ENCODE results near the gene ARHGAP25. TPM values are rescaled to one million over a fixed set of nuclear protein-coding genes. Genes with fewer than 3 reads are reported as not detected.

ARHGAP25 gene
- total and polyA plus RNA-seq, 2 of the 4 experiments (the other 2 are of a cell fraction): 0.29 to 0.36 TPM

DNA sequence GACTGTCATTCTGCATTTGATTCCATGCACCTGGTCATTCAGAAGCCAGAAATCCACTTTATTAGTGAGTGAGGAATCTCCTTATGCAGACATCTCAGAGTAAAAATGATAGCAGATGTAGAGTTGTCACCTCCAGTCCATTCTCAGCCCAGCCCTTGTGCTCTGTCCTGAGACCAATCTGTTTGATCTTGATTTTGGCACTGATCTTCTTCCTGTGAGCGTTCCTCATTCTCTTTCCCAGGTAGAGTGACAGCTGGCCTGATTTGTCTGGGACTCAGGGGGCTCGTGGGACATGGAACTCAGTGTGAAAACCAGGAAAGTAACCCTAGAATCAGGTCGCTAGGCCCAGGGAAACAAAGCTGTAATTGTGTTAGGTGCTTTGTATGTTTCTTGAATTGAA lies 8.9 kb downstream of the ARHGAP25 start:
- TF ChIP-seq RCOR1 (IDR thresholded peaks at IDR 0.05; ENCODE audit: insufficient replicate concordance, low read length): no peak
- TF ChIP-seq, protein P1, sequence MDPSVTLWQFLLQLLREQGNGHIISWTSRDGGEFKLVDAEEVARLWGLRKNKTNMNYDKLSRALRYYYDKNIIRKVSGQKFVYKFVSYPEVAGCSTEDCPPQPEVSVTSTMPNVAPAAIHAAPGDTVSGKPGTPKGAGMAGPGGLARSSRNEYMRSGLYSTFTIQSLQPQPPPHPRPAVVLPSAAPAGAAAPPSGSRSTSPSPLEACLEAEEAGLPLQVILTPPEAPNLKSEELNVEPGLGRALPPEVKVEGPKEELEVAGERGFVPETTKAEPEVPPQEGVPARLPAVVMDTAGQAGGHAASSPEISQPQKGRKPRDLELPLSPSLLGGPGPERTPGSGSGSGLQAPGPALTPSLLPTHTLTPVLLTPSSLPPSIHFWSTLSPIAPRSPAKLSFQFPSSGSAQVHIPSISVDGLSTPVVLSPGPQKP (IDR thresholded peaks at IDR 0.05; ENCODE audit: borderline replicate concordance, low read depth, low read length): no peak
- no peak for TF ChIP-seq RFX5 (IDR thresholded peaks at IDR 0.05; ENCODE audit: low read depth, low read length)
- TF ChIP-seq MAZ (IDR thresholded peaks at IDR 0.05; ENCODE audit: borderline replicate concordance, low read depth, low read length): no peak
- no peak for TF ChIP-seq MAFK (IDR thresholded peaks at IDR 0.05; ENCODE audit: low read depth, low read length)
- no peak for TF ChIP-seq CEBPB (IDR thresholded peaks at IDR 0.05; ENCODE audit: low read depth, low read length)
- TF ChIP-seq, protein P2, sequence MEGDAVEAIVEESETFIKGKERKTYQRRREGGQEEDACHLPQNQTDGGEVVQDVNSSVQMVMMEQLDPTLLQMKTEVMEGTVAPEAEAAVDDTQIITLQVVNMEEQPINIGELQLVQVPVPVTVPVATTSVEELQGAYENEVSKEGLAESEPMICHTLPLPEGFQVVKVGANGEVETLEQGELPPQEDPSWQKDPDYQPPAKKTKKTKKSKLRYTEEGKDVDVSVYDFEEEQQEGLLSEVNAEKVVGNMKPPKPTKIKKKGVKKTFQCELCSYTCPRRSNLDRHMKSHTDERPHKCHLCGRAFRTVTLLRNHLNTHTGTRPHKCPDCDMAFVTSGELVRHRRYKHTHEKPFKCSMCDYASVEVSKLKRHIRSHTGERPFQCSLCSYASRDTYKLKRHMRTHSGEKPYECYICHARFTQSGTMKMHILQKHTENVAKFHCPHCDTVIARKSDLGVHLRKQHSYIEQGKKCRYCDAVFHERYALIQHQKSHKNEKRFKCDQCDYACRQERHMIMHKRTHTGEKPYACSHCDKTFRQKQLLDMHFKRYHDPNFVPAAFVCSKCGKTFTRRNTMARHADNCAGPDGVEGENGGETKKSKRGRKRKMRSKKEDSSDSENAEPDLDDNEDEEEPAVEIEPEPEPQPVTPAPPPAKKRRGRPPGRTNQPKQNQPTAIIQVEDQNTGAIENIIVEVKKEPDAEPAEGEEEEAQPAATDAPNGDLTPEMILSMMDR (conservative IDR thresholded peaks at IDR 0.05; ENCODE audit: low read depth, low read length): no peak
- no peak for TF ChIP-seq FOS (IDR thresholded peaks at IDR 0.05; ENCODE audit: low read depth, low read length)
- TF ChIP-seq, protein P3, sequence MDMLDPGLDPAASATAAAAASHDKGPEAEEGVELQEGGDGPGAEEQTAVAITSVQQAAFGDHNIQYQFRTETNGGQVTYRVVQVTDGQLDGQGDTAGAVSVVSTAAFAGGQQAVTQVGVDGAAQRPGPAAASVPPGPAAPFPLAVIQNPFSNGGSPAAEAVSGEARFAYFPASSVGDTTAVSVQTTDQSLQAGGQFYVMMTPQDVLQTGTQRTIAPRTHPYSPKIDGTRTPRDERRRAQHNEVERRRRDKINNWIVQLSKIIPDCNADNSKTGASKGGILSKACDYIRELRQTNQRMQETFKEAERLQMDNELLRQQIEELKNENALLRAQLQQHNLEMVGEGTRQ (IDR thresholded peaks at IDR 0.05; ENCODE audit: low read depth, low read length): no peak
- TF ChIP-seq RAD21 (IDR thresholded peaks at IDR 0.05; ENCODE audit: low read length): no peak
- TF ChIP-seq SMC3 (IDR thresholded peaks at IDR 0.05; ENCODE audit: low read depth, low read length): no peak
- TF ChIP-seq BHLHE40 (IDR thresholded peaks at IDR 0.05; ENCODE audit: low read depth, low read length): no peak
- TF ChIP-seq POLR2A (IDR thresholded peaks at IDR 0.05; ENCODE audit: low read depth, low read length): no peak
- TF ChIP-seq NFE2L2 (IDR thresholded peaks at IDR 0.05; ENCODE audit: low read depth, low read length): no peak
- TF ChIP-seq MXI1 (IDR thresholded peaks at IDR 0.05; ENCODE audit: borderline replicate concordance, low read depth, low read length): no peak
- ChIA-PET POLR2A (ENCODE audit: unreplicated experiment) (no interaction called here), CTCF (interaction anchor here (0.6 to 1.2 kb wide), 2 partner anchors 8 to 278 kb away, joined by 3 read pairs; no protein-coding TSS in a partner anchor)
- intact Hi-C loops (cut with micrococcal nuclease): no loop called here
- H4K5ac ChIP-seq (ENCODE audit: low read depth, low read length): no peak overlapping the region
- dilution Hi-C loops (cut with HindIII; ENCODE audit: low sequenced_read_pairs, unreplicated experiment): no loop called here
- no peak overlapping the region for H3K27ac ChIP-seq (ENCODE audit: insufficient read depth, low read length)
- H3K4me2 ChIP-seq (ENCODE audit: low read depth, low read length): no peak overlapping the region
- no peaks in the 10 kb centered on the region for H3K79me1 ChIP-seq (ENCODE audit: low read depth in 1 of 2, low read length in 2 of 2)
- no peak overlapping the region for H3K9ac ChIP-seq (ENCODE audit: low read depth, low read length)
- H3K56ac ChIP-seq (ENCODE audit: extremely low read depth, insufficient read depth, low read length): no peak overlapping the region
- no peak for ATAC-seq (ENCODE audit: low read depth)
- no peak for DNase-seq
- 60% methylated on average over 1 of the region's 3 CpGs; no CpG with 5 or more reads in 1 of the 2 experiments for WGBS, 2 experiments (ENCODE audit: extremely low coverage in 2 of 2, insufficient read length in 1 of 2)
- no peaks in the 10 kb centered on the region for H3K9me3 ChIP-seq (ENCODE audit: control insufficient read depth, insufficient read depth, low read length)
- H3K4me1 ChIP-seq (ENCODE audit: control insufficient read depth, insufficient read depth, low read length): peaks cover 9% of the 10 kb centered on the region
- H2AFZ ChIP-seq (replicated peaks; ENCODE audit: low read length, poor library complexity): no peak overlapping the region
- no peak overlapping the region for H3K14ac ChIP-seq (replicated peaks; ENCODE audit: low read depth, low read length)
- no peaks in the 10 kb centered on the region for H3K36me3 ChIP-seq (ENCODE audit: control insufficient read depth, insufficient read depth, low read length)
- H2AK9ac ChIP-seq (replicated peaks; ENCODE audit: low read depth, low read length, poor library complexity): no peak overlapping the region
- H3K4ac ChIP-seq (ENCODE audit: low read depth, low read length): no peak overlapping the region
- 0 out of 2 replicates have a peak overlapping the region, but pooled peaks have one; percentile 11 for H2BK120ac ChIP-seq (ENCODE audit: low read depth, low read length)
- H3K27me3 ChIP-seq (ENCODE audit: control insufficient read depth, insufficient read depth, low read length): no peaks in the 10 kb centered on the region
- no peak overlapping the region for H3K23ac ChIP-seq (ENCODE audit: low read depth, low read length)
- no peak overlapping the region for H3K4me3 ChIP-seq (ENCODE audit: insufficient read depth, low read depth, low read length)
- H3K9me1 ChIP-seq (ENCODE audit: insufficient read depth, low read length): peaks cover 5% of the 10 kb centered on the region; the same call in 1 of the 2 replicates
- in situ Hi-C loops (cut with MboI; ENCODE audit: low sequenced_read_pairs): no loop called here
- no peak overlapping the region for H2BK5ac ChIP-seq (ENCODE audit: low read depth, low read length, poor library complexity, severe bottlenecking)
- no TSS peak for BruUV-seq (replicated peaks)
- H4K91ac ChIP-seq (ENCODE audit: insufficient read depth, low read depth, low read length): no peak overlapping the region
- H2AK5ac ChIP-seq (ENCODE audit: low read depth, low read length): no peak overlapping the region
- no peak overlapping the region for H4K8ac ChIP-seq (ENCODE audit: low read depth in 2 of 2, low read length in 2 of 2)
- no peak overlapping the region for H2BK15ac ChIP-seq (ENCODE audit: low read depth, low read length)
- H3K18ac ChIP-seq (ENCODE audit: low read depth, low read length): no peak overlapping the region
- no peak overlapping the region; the same call in none of the 2 replicates for H2BK20ac ChIP-seq (ENCODE audit: low read depth, low read length)
- no peaks in the 10 kb centered on the region for H4K20me1 ChIP-seq (ENCODE audit: insufficient read depth, low read length)
